OCI-LY7 (cell line): ENCODE results near the gene VPS35. TPM values are rescaled to one million over a fixed set of nuclear protein-coding genes. Genes with fewer than 3 reads are reported as not detected.

Source experiments
- BruUV-seq: library from RNA; stranded (reverse); fragments of 400-500 nt; replicated peaks from 2 replicates; lab custom pipeline; 2021; lab: Mats Ljungman, UMichigan
- CTCF ChIA-PET: fragments of 300-600 bp; sonication (Branson Sonifier 250); formaldehyde crosslinking; loops from one replicate; lab custom pipeline; 2022; ENCODE audit warnings: antibody characterized with exemption; ENCODE audit not compliant: unreplicated experiment; lab: Charles Lee
- POLR2A ChIA-PET: fragments of 300-600 bp; sonication (Branson Sonifier 250); formaldehyde crosslinking; loops from one replicate; lab custom pipeline; 2022; ENCODE audit warnings: antibody characterized with exemption; lab: Charles Lee
- DNase-seq: peaks from one replicate; pipeline ENCODE4 v3.0.0-alpha.2; 2015; ENCODE audit warnings: low spot score
- H2AFZ ChIP-seq: fragments of 200-600 bp; sonication (generic), shearing (Covaris generic); 2 replicates; pipeline ENCODE4 v1.6.1; 2014; ENCODE audit warnings: mild to moderate bottlenecking, antibody characterized with exemption, low read length, moderate library complexity
- H3K27ac ChIP-seq: fragments of 200-600 bp; sonication (generic); 2 replicates; pipeline ENCODE4 v1.5.1; 2014; ENCODE audit warnings: mixed run types, low read depth, mild to moderate bottlenecking, moderate library complexity, low read length, inconsistent platforms; ENCODE audit not compliant: poor library complexity, severe bottlenecking
- H3K36me3 ChIP-seq: fragments of 200-600 bp; sonication (generic); 2 replicates; pipeline ENCODE4 v1.6.1; 2014; ENCODE audit warnings: mild to moderate bottlenecking, antibody characterized with exemption, low read length, moderate library complexity, mixed read lengths; ENCODE audit not compliant: insufficient read depth
- H3K4me1 ChIP-seq: fragments of 200-600 bp; sonication (generic); 2 replicates; pipeline ENCODE4 v1.5.1; 2014; ENCODE audit warnings: mild to moderate bottlenecking, low read length; ENCODE audit not compliant: insufficient read depth, poor library complexity, severe bottlenecking
- H3K4me2 ChIP-seq: fragments of 200-600 bp; sonication (generic); 2 replicates; pipeline ENCODE4 v1.6.1; 2014; ENCODE audit warnings: mild to moderate bottlenecking, low read length
- H3K4me3 ChIP-seq: fragments of 200-600 bp; sonication (generic); 2 replicates; pipeline ENCODE4 v1.5.1; 2014; ENCODE audit warnings: mild to moderate bottlenecking, low read depth, low read length; ENCODE audit not compliant: poor library complexity, severe bottlenecking
- H3K79me2 ChIP-seq: fragments of 200-600 bp; sonication (generic); 2 replicates; pipeline ENCODE4 v1.6.1; 2016; ENCODE audit warnings: low read depth, mild to moderate bottlenecking, low read length, moderate library complexity, mixed read lengths; ENCODE audit not compliant: insufficient read depth
- H3K9me2 ChIP-seq: fragments of 200-600 bp; sonication (generic); 2 replicates; pipeline ENCODE4 v1.6.1; 2016; ENCODE audit warnings: mild to moderate bottlenecking, low read length, mixed read lengths; ENCODE audit not compliant: insufficient read depth
- H3K9me3 ChIP-seq: fragments of 200-600 bp; sonication (generic); 2 replicates; pipeline ENCODE4 v1.6.1; 2014; ENCODE audit warnings: mild to moderate bottlenecking, mixed run types, low read length, mixed read lengths
- H4K20me1 ChIP-seq: fragments of 200-600 bp; sonication (generic); 2 replicates; pipeline ENCODE4 v1.6.1; 2014; ENCODE audit warnings: mild to moderate bottlenecking, antibody characterized with exemption, low read length, moderate library complexity, mixed read lengths; ENCODE audit not compliant: insufficient read depth
- EZH2phosphoT487 ChIP-seq: fragments of 200-600 bp; sonication (generic); IDR thresholded peaks from 2 replicates; pipeline ENCODE4 v1.6.1; 2018; ENCODE audit warnings: low read depth, borderline replicate concordance, mild to moderate bottlenecking, mixed run types, antibody characterized with exemption, low read length, moderate library complexity, mixed read lengths
- intact Hi-C: fragments of 100-400 bp; cut with micrococcal nuclease; formaldehyde crosslinking; loops from one replicate; pipeline ENCODE4 v1.10.0; 2022; ENCODE audit not compliant: unreplicated experiment
- total RNA-seq, 2 experiments: library from RNA; depleted of rRNA in 1 of 2; stranded (reverse); fragments of >200 nt in 1 of 2; shearing (Covaris generic) in 1 of 2; gene quantifications; 2 replicates each; pipeline ENCODE4 v1.2.3, GENCODE V29; 2014 to 2022
- TF ChIP-seq, protein P1 (sequence below): fragments of 200-600 bp; sonication (generic); conservative IDR thresholded peaks from 2 replicates; pipeline ENCODE4 v1.5.1; 2014; ENCODE audit warnings: mild to moderate bottlenecking, antibody characterized with exemption, low read length, moderate library complexity, mixed read lengths

The VPS35 gene
- total RNA-seq, 2 experiments from 2014 or later = 64.6 to 100 TPM

DNA sequence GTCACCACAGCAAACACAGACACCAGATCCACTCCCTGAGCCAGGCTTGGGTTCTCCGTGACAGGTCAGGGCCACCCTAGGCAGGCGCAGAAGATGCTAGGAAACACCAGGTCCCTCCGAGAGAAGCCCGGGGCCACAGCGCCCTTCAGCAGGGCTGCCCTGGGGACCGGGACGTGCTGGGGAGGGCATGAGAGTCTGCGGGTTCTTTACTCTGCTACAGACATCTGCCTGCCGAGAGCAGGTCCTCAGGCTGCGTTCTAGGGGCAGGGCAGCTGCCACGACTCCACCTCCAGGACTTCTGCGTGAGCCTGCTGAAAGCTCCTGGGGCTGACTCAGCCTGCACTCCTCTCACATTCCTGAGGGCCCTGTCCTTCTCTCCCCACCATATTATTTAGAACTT, 47.7 kb upstream of the VPS35 start:
- ChIA-PET CTCF (no interaction called here), POLR2A (interaction anchor here (1.1 kb wide), 1 partner anchor 39 kb away, joined by 3 read pairs; no protein-coding TSS in a partner anchor)
- DNase-seq = no peak
- Histone ChIP-seq H3K36me3 (no peaks in the 10 kb centered on the region), H3K9me2 (no peaks in the 10 kb centered on the region), H3K4me3 (no peak overlapping the region), H3K27ac (no peak overlapping the region), H4K20me1 (no peaks in the 10 kb centered on the region), H3K4me2 (no peak overlapping the region), H3K9me3 (no peaks in the 10 kb centered on the region), H2AFZ (no peak overlapping the region), H3K4me1 (peaks cover 3% of the 10 kb centered on the region), H3K79me2 (no peaks in the 10 kb centered on the region)
- BruUV-seq = no TSS peak
- intact Hi-C loops = no loop called here
- TF ChIP-seq, protein P1, sequence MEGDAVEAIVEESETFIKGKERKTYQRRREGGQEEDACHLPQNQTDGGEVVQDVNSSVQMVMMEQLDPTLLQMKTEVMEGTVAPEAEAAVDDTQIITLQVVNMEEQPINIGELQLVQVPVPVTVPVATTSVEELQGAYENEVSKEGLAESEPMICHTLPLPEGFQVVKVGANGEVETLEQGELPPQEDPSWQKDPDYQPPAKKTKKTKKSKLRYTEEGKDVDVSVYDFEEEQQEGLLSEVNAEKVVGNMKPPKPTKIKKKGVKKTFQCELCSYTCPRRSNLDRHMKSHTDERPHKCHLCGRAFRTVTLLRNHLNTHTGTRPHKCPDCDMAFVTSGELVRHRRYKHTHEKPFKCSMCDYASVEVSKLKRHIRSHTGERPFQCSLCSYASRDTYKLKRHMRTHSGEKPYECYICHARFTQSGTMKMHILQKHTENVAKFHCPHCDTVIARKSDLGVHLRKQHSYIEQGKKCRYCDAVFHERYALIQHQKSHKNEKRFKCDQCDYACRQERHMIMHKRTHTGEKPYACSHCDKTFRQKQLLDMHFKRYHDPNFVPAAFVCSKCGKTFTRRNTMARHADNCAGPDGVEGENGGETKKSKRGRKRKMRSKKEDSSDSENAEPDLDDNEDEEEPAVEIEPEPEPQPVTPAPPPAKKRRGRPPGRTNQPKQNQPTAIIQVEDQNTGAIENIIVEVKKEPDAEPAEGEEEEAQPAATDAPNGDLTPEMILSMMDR = no peak
- no peak for TF ChIP-seq EZH2phosphoT487

DNA sequence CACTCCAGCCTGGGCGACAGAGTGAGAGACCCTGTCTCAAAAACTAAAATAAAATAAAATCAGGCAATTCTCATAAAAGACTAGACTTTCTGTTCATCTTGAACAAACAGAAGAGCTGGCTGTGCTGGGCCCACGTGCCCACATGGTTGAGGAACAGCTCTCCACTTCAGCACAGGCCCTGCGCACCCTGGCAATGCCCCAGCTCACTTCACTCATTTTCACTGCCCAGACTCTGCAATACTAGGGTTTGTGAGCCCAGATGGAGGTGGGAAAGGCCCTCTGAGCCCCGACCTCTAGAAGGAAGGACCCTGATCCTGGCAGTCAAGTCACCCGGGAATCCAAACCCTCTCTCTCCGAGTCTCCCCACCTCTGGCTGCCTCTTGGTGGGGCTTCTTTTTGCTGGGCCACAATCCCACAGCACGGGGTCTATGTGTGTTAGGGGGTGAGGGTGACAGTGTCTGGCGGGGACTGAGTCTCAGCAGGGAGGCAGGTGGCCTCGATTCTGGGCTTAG, 44.4 kb upstream of the VPS35 start:
- Histone ChIP-seq H2AFZ (no peak overlapping the region), H3K79me2 (no peaks in the 10 kb centered on the region), H3K36me3 (no peaks in the 10 kb centered on the region), H4K20me1 (no peaks in the 10 kb centered on the region), H3K9me2 (no peaks in the 10 kb centered on the region), H3K4me3 (no peak overlapping the region), H3K9me3 (no peaks in the 10 kb centered on the region), H3K27ac (no peak overlapping the region), H3K4me2 (no peak overlapping the region), H3K4me1 (no peaks in the 10 kb centered on the region)
- ChIA-PET CTCF (no interaction called here), POLR2A (interaction anchor here (0.7 to 1.6 kb wide), 3 partner anchors 8 to 34 kb away, joined by 3 to 4 read pairs (median 3); partner anchors contain the start of gene MYLK3)
- DNase-seq = no peak
- BruUV-seq = no TSS peak
- TF ChIP-seq EZH2phosphoT487 = no peak
- TF ChIP-seq, protein P1 = no peak
- intact Hi-C loops = no loop called here

DNA sequence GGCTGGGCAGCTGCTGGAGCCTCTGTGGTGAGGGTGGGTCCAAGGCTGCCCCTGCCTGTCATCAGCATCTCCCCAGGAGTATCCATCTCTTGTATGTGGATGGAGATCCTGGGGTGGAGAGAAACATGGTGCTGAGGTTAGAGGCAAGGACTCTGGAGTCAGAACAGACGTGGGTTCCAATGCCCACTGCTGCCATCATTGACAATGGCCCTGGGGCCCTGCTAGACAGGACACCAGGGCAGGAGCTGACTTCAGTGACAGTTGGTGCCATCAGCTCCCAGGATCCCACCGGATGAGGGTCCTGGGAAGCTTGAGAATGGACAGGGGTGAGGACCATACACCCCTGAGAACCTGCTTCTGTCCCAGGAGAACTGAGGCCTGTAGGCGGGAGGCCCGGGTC, 43.6 kb upstream of the VPS35 start:
- H3K9me2 ChIP-seq = no peaks in the 10 kb centered on the region
- CTCF ChIA-PET = no interaction called here
- no peaks in the 10 kb centered on the region for H3K9me3 ChIP-seq
- no peaks in the 10 kb centered on the region for H3K4me1 ChIP-seq
- H3K4me3 ChIP-seq = no peak overlapping the region
- H3K27ac ChIP-seq = no peak overlapping the region
- intact Hi-C loops = no loop called here
- H3K36me3 ChIP-seq = no peaks in the 10 kb centered on the region
- DNase-seq = no peak
- H4K20me1 ChIP-seq = no peaks in the 10 kb centered on the region
- H3K4me2 ChIP-seq = no peak overlapping the region
- POLR2A ChIA-PET = no interaction called here
- H3K79me2 ChIP-seq = no peaks in the 10 kb centered on the region
- BruUV-seq = no TSS peak
- no peak overlapping the region for H2AFZ ChIP-seq
- TF ChIP-seq, protein P1 = no peak
- no peak for TF ChIP-seq EZH2phosphoT487
